Lower leg skin (tissue), 3 donors: ENCODE data around the gene TBC1D19.

Experiments used
- CTCF ChIP-seq, 3 donors: fragments of 450-650 bp; IDR thresholded peaks; one replicate each; pipeline ENCODE4 v1.5.1; 2016; ENCODE audit warnings: antibody characterized with exemption in 3 of 3, mild to moderate bottlenecking in 3 of 3, moderate library complexity in 2 of 3
- POLR2A ChIP-seq, 2 donors: fragments of 450-650 bp; IDR thresholded peaks; one replicate each; pipeline ENCODE4 v1.6.1; 2016 to 2017; ENCODE audit warnings: antibody characterized with exemption in 2 of 2, mild to moderate bottlenecking in 1 of 2, moderate library complexity in 1 of 2

- TF ChIP-seq POLR2A (IDR thresholded peaks at IDR 0.05) (no peak), CTCF (IDR thresholded peaks at IDR 0.05) (no peak)
Measured at GRCh38 chr4:26713563-26714151, 129.8 kb downstream of the TBC1D19 start.
